ENCODE data around the gene MAPK8IP1. TPM values are rescaled to one million over a fixed set of nuclear protein-coding genes. Genes with fewer than 3 reads are reported as not detected.
A peak's percentile ranks its signal among the peaks of the same experiment; 100 is the strongest.

Gene MAPK8IP1
- polyA plus RNA-seq, 1 donor (not counting 4 experiments of a cell fraction or from before 2014, with no cell fraction given) = 0.51 TPM

DNA sequence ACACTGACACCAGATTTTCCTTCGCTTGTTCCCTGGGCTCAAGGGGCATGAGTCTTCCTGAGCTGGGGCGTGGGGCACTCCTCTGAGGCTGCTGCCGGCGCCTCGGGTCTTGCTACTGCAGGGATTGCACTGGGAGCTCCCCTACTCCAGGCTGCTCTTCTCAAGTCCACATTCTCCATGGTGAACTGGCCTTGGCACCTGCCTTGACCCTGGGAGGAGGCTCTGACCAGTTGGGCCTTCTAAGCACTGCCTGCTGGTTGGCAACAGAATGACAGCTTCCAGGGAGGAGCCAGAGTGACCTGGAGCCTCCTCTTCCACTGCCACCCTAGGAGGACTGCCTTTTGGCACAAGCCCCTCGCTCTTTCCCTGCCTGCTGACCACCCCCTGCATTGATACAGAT is 12.1 kb downstream of the MAPK8IP1 start:
- Histone ChIP-seq H2AFZ (ENCODE audit: control insufficient read depth, low read length) (no peak overlapping the region), H4K20me1 (ENCODE audit: control insufficient read depth, extremely low read depth, insufficient read depth, low read length) (no peaks in the 10 kb centered on the region), H3K9me3 (ENCODE audit: control insufficient read depth, low read depth, low read length) (no peaks in the 10 kb centered on the region), H3K9me1 (ENCODE audit: control insufficient read depth, extremely low read depth, insufficient read depth, low read length) (no peaks in the 10 kb centered on the region), H3K4me1 (ENCODE audit: control insufficient read depth, extremely low read depth, insufficient read depth, low read length) (peaks cover 7% of the 10 kb centered on the region), H3K36me3 (ENCODE audit: control insufficient read depth in 2 of 2, extremely low read depth in 1 of 2, insufficient read depth in 2 of 2, low read length in 2 of 2) (no peaks in the 10 kb centered on the region), H3K27me3 (ENCODE audit: control insufficient read depth, extremely low read depth, insufficient read depth, low read length) (peaks cover 32% of the 10 kb centered on the region), H3K79me2 (ENCODE audit: control insufficient read depth, insufficient read depth, low read length) (no peaks in the 10 kb centered on the region), H3K4me2 (ENCODE audit: control insufficient read depth, extremely low read depth, insufficient read depth, low read depth, low read length) (no peak overlapping the region), H3K9ac (ENCODE audit: control insufficient read depth, extremely low read depth, insufficient read depth, low read length) (no peak overlapping the region), H3K4me3 (ENCODE audit: control insufficient read depth in 2 of 3, extremely low read depth in 1 of 3, insufficient read depth in 2 of 3, low read depth in 1 of 3, low read length in 3 of 3) (no peak overlapping the region), H3K27ac (ENCODE audit: control insufficient read depth, insufficient read depth, low read length) (no peak overlapping the region)
- DNase-seq (ENCODE audit: low read depth, low spot score) = no peak
- dilution Hi-C loops (cut with MboI; ENCODE audit: extremely low pct_ligation_motif_present, low sequenced_read_pairs) = no loop called here
- FAIRE-seq = no peak
- no peak for TF ChIP-seq EZH2 (IDR thresholded peaks at IDR 0.05; ENCODE audit: low read length)
- TF ChIP-seq, protein P1, sequence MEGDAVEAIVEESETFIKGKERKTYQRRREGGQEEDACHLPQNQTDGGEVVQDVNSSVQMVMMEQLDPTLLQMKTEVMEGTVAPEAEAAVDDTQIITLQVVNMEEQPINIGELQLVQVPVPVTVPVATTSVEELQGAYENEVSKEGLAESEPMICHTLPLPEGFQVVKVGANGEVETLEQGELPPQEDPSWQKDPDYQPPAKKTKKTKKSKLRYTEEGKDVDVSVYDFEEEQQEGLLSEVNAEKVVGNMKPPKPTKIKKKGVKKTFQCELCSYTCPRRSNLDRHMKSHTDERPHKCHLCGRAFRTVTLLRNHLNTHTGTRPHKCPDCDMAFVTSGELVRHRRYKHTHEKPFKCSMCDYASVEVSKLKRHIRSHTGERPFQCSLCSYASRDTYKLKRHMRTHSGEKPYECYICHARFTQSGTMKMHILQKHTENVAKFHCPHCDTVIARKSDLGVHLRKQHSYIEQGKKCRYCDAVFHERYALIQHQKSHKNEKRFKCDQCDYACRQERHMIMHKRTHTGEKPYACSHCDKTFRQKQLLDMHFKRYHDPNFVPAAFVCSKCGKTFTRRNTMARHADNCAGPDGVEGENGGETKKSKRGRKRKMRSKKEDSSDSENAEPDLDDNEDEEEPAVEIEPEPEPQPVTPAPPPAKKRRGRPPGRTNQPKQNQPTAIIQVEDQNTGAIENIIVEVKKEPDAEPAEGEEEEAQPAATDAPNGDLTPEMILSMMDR (optimal IDR thresholded peaks at IDR 0.05 in 1 of 3, IDR thresholded peaks at IDR 0.05 in 1 of 3, conservative IDR thresholded peaks at IDR 0.05 in 1 of 3; ENCODE audit: extremely low read depth in 1 of 3, insufficient read depth in 2 of 3, low read length in 3 of 3) = no peak

DNA sequence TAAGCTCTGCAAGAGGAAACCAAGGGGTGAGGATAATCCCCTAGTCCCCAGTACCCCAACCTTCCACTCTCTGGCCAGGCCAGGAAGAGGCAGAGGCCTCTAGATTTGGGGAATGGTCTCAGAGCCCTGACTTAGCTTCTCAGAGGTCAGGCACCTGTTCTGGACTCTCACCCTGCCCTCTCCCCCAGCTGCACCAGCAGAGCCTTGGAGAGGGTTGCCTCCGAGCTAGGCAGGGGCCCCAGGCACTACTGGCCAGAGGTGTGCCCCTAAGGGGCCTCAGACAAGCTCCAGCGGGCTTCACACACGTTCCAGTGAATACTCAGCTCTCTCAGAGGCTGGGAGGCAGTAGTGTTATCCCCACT is 13.6 kb downstream of the MAPK8IP1 start:
- dilution Hi-C loops (cut with MboI; ENCODE audit: extremely low pct_ligation_motif_present, low sequenced_read_pairs) = no loop called here
- no peaks in the 10 kb centered on the region for H3K9me1 ChIP-seq (ENCODE audit: control insufficient read depth, extremely low read depth, insufficient read depth, low read length)
- H3K79me2 ChIP-seq (ENCODE audit: control insufficient read depth, insufficient read depth, low read length) = no peaks in the 10 kb centered on the region
- H3K36me3 ChIP-seq (ENCODE audit: control insufficient read depth in 2 of 2, extremely low read depth in 1 of 2, insufficient read depth in 2 of 2, low read length in 2 of 2) = no peaks in the 10 kb centered on the region
- H3K4me1 ChIP-seq (ENCODE audit: control insufficient read depth, extremely low read depth, insufficient read depth, low read length) = peaks cover 7% of the 10 kb centered on the region
- H3K4me3 ChIP-seq (ENCODE audit: control insufficient read depth in 2 of 3, extremely low read depth in 1 of 3, insufficient read depth in 2 of 3, low read depth in 1 of 3, low read length in 3 of 3) = no peak overlapping the region
- no peak overlapping the region for H2AFZ ChIP-seq (ENCODE audit: control insufficient read depth, low read length)
- TF ChIP-seq EZH2 (IDR thresholded peaks at IDR 0.05; ENCODE audit: low read length) = no peak
- TF ChIP-seq, protein P1 (optimal IDR thresholded peaks at IDR 0.05 in 1 of 3, IDR thresholded peaks at IDR 0.05 in 1 of 3, conservative IDR thresholded peaks at IDR 0.05 in 1 of 3; ENCODE audit: extremely low read depth in 1 of 3, insufficient read depth in 2 of 3, low read length in 3 of 3) = no peak
- H3K9me3 ChIP-seq (ENCODE audit: control insufficient read depth, low read depth, low read length) = no peaks in the 10 kb centered on the region
- H3K27ac ChIP-seq (ENCODE audit: control insufficient read depth, insufficient read depth, low read length) = no peak overlapping the region
- H3K4me2 ChIP-seq (ENCODE audit: control insufficient read depth, extremely low read depth, insufficient read depth, low read depth, low read length) = peak overlapping the region; percentile 62
- peaks cover 32% of the 10 kb centered on the region for H3K27me3 ChIP-seq (ENCODE audit: control insufficient read depth, extremely low read depth, insufficient read depth, low read length)
- no peaks in the 10 kb centered on the region for H4K20me1 ChIP-seq (ENCODE audit: control insufficient read depth, extremely low read depth, insufficient read depth, low read length)
- no peak overlapping the region for H3K9ac ChIP-seq (ENCODE audit: control insufficient read depth, extremely low read depth, insufficient read depth, low read length)
- FAIRE-seq (no peak), DNase-seq (ENCODE audit: low read depth, low spot score) (no peak)

Data from keratinocyte (primary cell).